Forelimb muscle (tissue), 1 donor: ENCODE data around the gene SPSB1. TPM values are rescaled to one million over a fixed set of nuclear protein-coding genes. Genes with fewer than 3 reads are reported as not detected.

Source experiments
- DNase-seq: peaks from one replicate; pipeline ENCODE4 v3.0.0-alpha.2; 2013; ENCODE audit warnings: low read depth
- polyA plus RNA-seq: library from polyadenylated mRNA; unstranded; fragments of 120-200 nt; gene quantifications from one replicate; pipeline ENCODE4 v1.2.1, GENCODE V29; 2013; ENCODE audit not compliant: insufficient read length

Gene SPSB1
- 5.7 TPM for polyA plus RNA-seq

- no peak for DNase-seq
These were observed at the start of gene SPSB1 for GRCh38 chr1:9292361-9293240. Gene SPSB1, plus strand, starts transcription at chr1:9292894. Its CDS starts 62,998 bp downstream, at chr1:9355892.

GRCh38 chr1:9243066-9243739 lies 49.5 kb upstream of the SPSB1 start:
- no peak for DNase-seq

GRCh38 chr1:9244501-9245229 lies 48.0 kb upstream of the SPSB1 start:
- DNase-seq, result no peak

- DNase-seq, result no peak
These were observed 47.5 kb upstream of the SPSB1 start for GRCh38 chr1:9245230-9245619.

GRCh38 chr1:9245661-9246060 lies 47.0 kb upstream of the SPSB1 start:
- no peak for DNase-seq

GRCh38 chr1:9246215-9246614 lies 46.5 kb upstream of the SPSB1 start:
- no peak for DNase-seq

- no peak for DNase-seq
These were observed 45.6 kb upstream of the SPSB1 start for GRCh38 chr1:9246841-9247785.

- DNase-seq, result no peak
These were observed 44.8 kb upstream of the SPSB1 start for GRCh38 chr1:9247894-9248293.

GRCh38 chr1:9248341-9249262 lies 44.1 kb upstream of the SPSB1 start:
- no peak for DNase-seq

- DNase-seq, result no peak
These were observed 43.5 kb upstream of the SPSB1 start for GRCh38 chr1:9249263-9249533.

GRCh38 chr1:9249534-9250410 lies 42.9 kb upstream of the SPSB1 start:
- DNase-seq, result no peak

GRCh38 chr1:9250411-9251381 lies 42.0 kb upstream of the SPSB1 start:
- DNase-seq, result no peak

GRCh38 chr1:9251501-9251900 lies 41.2 kb upstream of the SPSB1 start:
- no peak for DNase-seq

- DNase-seq, result no peak
These were observed 39.7 kb upstream of the SPSB1 start for GRCh38 chr1:9253004-9253403.

- no peak for DNase-seq
These were observed 39.1 kb upstream of the SPSB1 start for GRCh38 chr1:9253453-9254105.

- no peak for DNase-seq
These were observed 36.4 kb upstream of the SPSB1 start for GRCh38 chr1:9256332-9256731.

GRCh38 chr1:9257851-9258250 lies 34.8 kb upstream of the SPSB1 start:
- DNase-seq, result no peak

GRCh38 chr1:9258629-9259028 lies 34.1 kb upstream of the SPSB1 start:
- no peak for DNase-seq
